ENCODE results near the gene TBX18.

Gene TBX18

GRCh38 chr6:84743616-84744015 lies 20.8 kb downstream of the TBX18 start:
- no peak for DNase-seq

GRCh38 chr6:84740385-84740784 lies 24.0 kb downstream of the TBX18 start:
- DNase-seq, result no peak

GRCh38 chr6:84739866-84740208 lies 24.6 kb downstream of the TBX18 start:
- DNase-seq, result peak; percentile 35

GRCh38 chr6:84738996-84739865 lies 25.2 kb downstream of the TBX18 start:
- no peak for DNase-seq

- DNase-seq, result no peak
Measured at GRCh38 chr6:84733889-84734288, 30.5 kb downstream of the TBX18 start.

- no peak for DNase-seq
Measured at GRCh38 chr6:84731901-84732300, 32.5 kb downstream of the TBX18 start.

GRCh38 chr6:84731401-84731800 lies 33.0 kb downstream of the TBX18 start:
- DNase-seq, result no peak

- peak; percentile 17 for DNase-seq
Measured at GRCh38 chr6:84728602-84729001, 35.8 kb downstream of the TBX18 start.

GRCh38 chr6:84719152-84719551 lies 45.2 kb downstream of the TBX18 start:
- no peak for DNase-seq

GRCh38 chr6:84718038-84718955 lies 46.1 kb downstream of the TBX18 start:
- DNase-seq, result no peak

- no peak for DNase-seq
Measured at GRCh38 chr6:84709121-84709520, 55.3 kb downstream of the TBX18 start.

GRCh38 chr6:84707171-84707570 lies 57.2 kb downstream of the TBX18 start:
- no peak for DNase-seq

- DNase-seq, result peak; percentile 34
Measured at GRCh38 chr6:84696166-84696565, 68.2 kb downstream of the TBX18 start.

GRCh38 chr6:84691978-84692623 lies 72.3 kb downstream of the TBX18 start:
- no peak for DNase-seq

- peak; percentile 86 for DNase-seq
Measured at GRCh38 chr6:84688141-84688873, 76.1 kb downstream of the TBX18 start.

GRCh38 chr6:84687431-84687830 lies 77.0 kb downstream of the TBX18 start:
- DNase-seq, result peak; percentile 34

- DNase-seq, result no peak
Measured at GRCh38 chr6:84685983-84686584, 78.3 kb downstream of the TBX18 start.

- DNase-seq, result no peak
Measured at GRCh38 chr6:84681693-84682326, 82.6 kb downstream of the TBX18 start.

GRCh38 chr6:84675651-84676050 lies 88.7 kb downstream of the TBX18 start:
- no peak for DNase-seq

- DNase-seq, result no peak
Measured at GRCh38 chr6:84674395-84674794, 90.0 kb downstream of the TBX18 start.

GRCh38 chr6:84671183-84671582 lies 93.2 kb downstream of the TBX18 start:
- no peak for DNase-seq

GRCh38 chr6:84669945-84670344 lies 94.5 kb downstream of the TBX18 start:
- DNase-seq, result no peak

Measured in fibroblast of skin of right quadriceps (primary cell).